NCI-H2081 treated with DMSO at 0.1 percent for 48 hours (cell line): ENCODE data around the gene HEXD.
"Not testable (repeated sequence)": the region's sequence is repeated elsewhere in the genome, so short reads cannot be mapped to it uniquely, and the experiment has no call there.

Experiments
- DNase-seq: peaks from one replicate; lab custom pipeline; 2025; lab: John Stamatoyannopoulos, UW

Gene HEXD

GRCh38 chr17:82382220-82382932, 35.8 kb upstream of the HEXD start:
- not testable (repeated sequence) for DNase-seq

GRCh38 chr17:82382933-82383255, 35.3 kb upstream of the HEXD start:
- no peak for DNase-seq

GRCh38 chr17:82383411-82383810, 34.7 kb upstream of the HEXD start:
- no peak for DNase-seq

- DNase-seq, result no peak
Measured at GRCh38 chr17:82384051-82384729, 34.0 kb upstream of the HEXD start.

- DNase-seq, result peak; percentile 57
Measured at GRCh38 chr17:82384730-82385481, 33.2 kb upstream of the HEXD start.

- DNase-seq, result no peak
Measured at GRCh38 chr17:82385559-82386254, 32.4 kb upstream of the HEXD start.

- no peak for DNase-seq
Measured at GRCh38 chr17:82386255-82386831, 31.8 kb upstream of the HEXD start.

GRCh38 chr17:82386881-82387704, 31.1 kb upstream of the HEXD start:
- DNase-seq, result no peak

- no peak for DNase-seq
Measured at GRCh38 chr17:82387705-82388106, 30.4 kb upstream of the HEXD start.

- DNase-seq, result no peak
Measured at GRCh38 chr17:82388223-82388921, 29.8 kb upstream of the HEXD start.

- DNase-seq, result no peak
Measured at GRCh38 chr17:82388922-82389283, 29.2 kb upstream of the HEXD start.

- DNase-seq, result no peak
Measured at GRCh38 chr17:82389379-82389778, 28.8 kb upstream of the HEXD start.

GRCh38 chr17:82390015-82390859, 27.9 kb upstream of the HEXD start:
- no peak for DNase-seq

- no peak for DNase-seq
Measured at GRCh38 chr17:82390860-82391435, 27.2 kb upstream of the HEXD start.

- DNase-seq, result no peak
Measured at GRCh38 chr17:82391496-82392066, 26.6 kb upstream of the HEXD start.

GRCh38 chr17:82392209-82392920, 25.8 kb upstream of the HEXD start:
- no peak for DNase-seq

- DNase-seq, result no peak
Measured at GRCh38 chr17:82392941-82393340, 25.2 kb upstream of the HEXD start.

GRCh38 chr17:82394278-82394677, 23.9 kb upstream of the HEXD start:
- DNase-seq, result no peak
